Bronchial epithelial cell (primary cell): ENCODE measurements around the gene COL6A3. TPM values are rescaled to one million over a fixed set of nuclear protein-coding genes. Genes with fewer than 3 reads are reported as not detected.

Experiments used
- DNase-seq: peaks from one replicate; pipeline ENCODE4 v3.0.0-alpha.2; 2010; ENCODE audit warnings: low read depth
- FAIRE-seq: peaks from 2 replicates; lab custom pipeline; 2011; peaks lifted over from hg19 to GRCh38; lab: Jason Lieb, UNC
- H3K27me3 ChIP-seq: 2 replicates; pipeline ENCODE4 v1.5.1; 2011; ENCODE audit warnings: low read length; ENCODE audit not compliant: control insufficient read depth, insufficient read depth
- H3K36me3 ChIP-seq: 2 replicates; pipeline ENCODE4 v1.5.1; 2011; ENCODE audit warnings: low read length; ENCODE audit not compliant: control insufficient read depth, insufficient read depth
- H3K4me3 ChIP-seq: 2 replicates; pipeline ENCODE4 v1.5.1; 2011; ENCODE audit warnings: mild to moderate bottlenecking, low read depth, low read length, control low read depth
- CTCF ChIP-seq: IDR thresholded peaks from 2 replicates; pipeline ENCODE4 v1.5.1; 2011; ENCODE audit warnings: mild to moderate bottlenecking, moderate library complexity, low read length, control low read depth, inconsistent platforms; ENCODE audit not compliant: insufficient read depth, severe bottlenecking
- total RNA-seq: library from RNA; depleted of rRNA; stranded (reverse); fragments of >200 nt; gene quantifications from 2 replicates; pipeline ENCODE4 v1.2.1, GENCODE V29; 2014

The COL6A3 gene
- total RNA-seq, 1 donor from 2014 or later: 16.6 TPM

- no peak for FAIRE-seq
These were observed 6.3 kb downstream of the COL6A3 start for GRCh38 chr2:237407700-237408099.

GRCh38 chr2:237406371-237406895 is 7.5 kb downstream of the COL6A3 start:
- DNase-seq (no peak), FAIRE-seq (no peak)
- TF ChIP-seq CTCF: no peak
- H3K4me3 ChIP-seq: no peak overlapping the region
- no peaks in the 10 kb centered on the region for H3K27me3 ChIP-seq
- H3K36me3 ChIP-seq: no peaks in the 10 kb centered on the region

More at GRCh38 chr2:237407700-237408099, 6.3 kb downstream of the COL6A3 start:
- no peak for TF ChIP-seq CTCF
- no peak for DNase-seq
- Histone ChIP-seq H3K36me3 (no peaks in the 10 kb centered on the region), H3K27me3 (no peaks in the 10 kb centered on the region), H3K4me3 (no peak overlapping the region)

- H3K36me3 ChIP-seq: no peaks in the 10 kb centered on the region
- no peaks in the 10 kb centered on the region for H3K27me3 ChIP-seq
- no peak overlapping the region for H3K4me3 ChIP-seq
- no peak for DNase-seq
- TF ChIP-seq CTCF: no peak
- no peak for FAIRE-seq
These were observed 8.4 kb downstream of the COL6A3 start for GRCh38 chr2:237405605-237406004.

GRCh38 chr2:237405006-237405559 is 8.9 kb downstream of the COL6A3 start:
- no peaks in the 10 kb centered on the region for H3K36me3 ChIP-seq
- no peak overlapping the region for H3K4me3 ChIP-seq
- DNase-seq: no peak
- no peaks in the 10 kb centered on the region for H3K27me3 ChIP-seq
- no peak for FAIRE-seq
- TF ChIP-seq CTCF: no peak

- no peaks in the 10 kb centered on the region for H3K27me3 ChIP-seq
- no peaks in the 10 kb centered on the region for H3K36me3 ChIP-seq
- DNase-seq (no peak), FAIRE-seq (no peak)
- H3K4me3 ChIP-seq: no peak overlapping the region
- TF ChIP-seq CTCF: no peak
These were observed 9.6 kb downstream of the COL6A3 start for GRCh38 chr2:237404413-237404812.
